Measurements from ENCODE around the gene PROK2.

DNA sequence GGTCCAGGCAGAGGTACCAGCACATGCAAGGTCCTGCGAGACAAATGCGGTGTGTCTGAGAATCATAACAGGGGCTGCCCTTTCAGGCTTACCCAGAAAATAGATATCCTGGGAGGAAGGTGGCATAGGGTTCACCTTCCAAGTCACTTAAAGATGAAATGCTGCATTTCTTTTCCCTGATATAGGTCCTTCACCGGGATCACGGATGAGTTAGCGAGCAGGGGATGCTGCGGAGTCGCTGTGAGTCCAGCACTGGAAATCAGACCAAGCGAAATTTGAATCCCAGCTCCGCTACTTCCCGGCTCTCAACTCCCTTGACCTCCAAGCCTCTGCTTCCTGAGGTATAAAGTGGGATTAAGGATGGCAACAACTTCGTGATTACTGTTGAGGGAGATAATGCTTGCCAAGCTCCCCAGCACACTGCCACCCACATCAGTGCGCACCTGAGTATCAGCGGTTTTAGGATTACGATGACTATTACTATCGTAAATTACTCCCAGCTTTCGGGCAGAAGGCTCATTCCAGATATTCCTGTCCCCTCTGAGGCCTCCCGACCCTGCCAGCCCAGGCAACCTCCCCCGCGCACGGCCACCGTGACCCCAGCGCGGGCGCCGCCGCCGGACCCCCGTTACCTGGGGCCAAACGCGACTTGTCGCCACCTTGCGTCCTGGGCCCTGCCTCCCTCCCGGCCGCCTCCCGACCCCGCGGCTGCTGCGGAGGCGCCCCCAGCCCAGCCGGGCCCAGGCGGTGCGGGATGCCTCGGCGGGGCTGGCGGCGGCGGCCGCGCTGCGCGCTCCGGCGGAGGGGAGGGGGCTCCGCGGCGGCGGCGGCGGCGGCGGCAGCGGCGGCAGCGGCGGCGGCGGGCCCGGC is 31.9 kb downstream of the PROK2 start:
- TF ChIP-seq, protein P1, sequence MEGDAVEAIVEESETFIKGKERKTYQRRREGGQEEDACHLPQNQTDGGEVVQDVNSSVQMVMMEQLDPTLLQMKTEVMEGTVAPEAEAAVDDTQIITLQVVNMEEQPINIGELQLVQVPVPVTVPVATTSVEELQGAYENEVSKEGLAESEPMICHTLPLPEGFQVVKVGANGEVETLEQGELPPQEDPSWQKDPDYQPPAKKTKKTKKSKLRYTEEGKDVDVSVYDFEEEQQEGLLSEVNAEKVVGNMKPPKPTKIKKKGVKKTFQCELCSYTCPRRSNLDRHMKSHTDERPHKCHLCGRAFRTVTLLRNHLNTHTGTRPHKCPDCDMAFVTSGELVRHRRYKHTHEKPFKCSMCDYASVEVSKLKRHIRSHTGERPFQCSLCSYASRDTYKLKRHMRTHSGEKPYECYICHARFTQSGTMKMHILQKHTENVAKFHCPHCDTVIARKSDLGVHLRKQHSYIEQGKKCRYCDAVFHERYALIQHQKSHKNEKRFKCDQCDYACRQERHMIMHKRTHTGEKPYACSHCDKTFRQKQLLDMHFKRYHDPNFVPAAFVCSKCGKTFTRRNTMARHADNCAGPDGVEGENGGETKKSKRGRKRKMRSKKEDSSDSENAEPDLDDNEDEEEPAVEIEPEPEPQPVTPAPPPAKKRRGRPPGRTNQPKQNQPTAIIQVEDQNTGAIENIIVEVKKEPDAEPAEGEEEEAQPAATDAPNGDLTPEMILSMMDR (IDR thresholded peaks at IDR 0.05) = no peak
- no peak for TF ChIP-seq POLR2A (IDR thresholded peaks at IDR 0.05)

All from testis (tissue), 2 donors.